Endothelial cell (in vitro differentiated cells): Measurements from ENCODE around the gene ARHGAP12. TPM values are rescaled to one million over a fixed set of nuclear protein-coding genes. Genes with fewer than 3 reads are reported as not detected.

ENCODE experiments used
- DNase-seq: peaks from one replicate; pipeline ENCODE4 v3.0.0; 2021; ENCODE audit warnings: low spot score
- H3K27ac Mint-ChIP-seq: one replicate; pipeline ENCODE4 v1.8.0; 2021; ENCODE audit warnings: mixed read lengths, inconsistent platforms; ENCODE audit not compliant: unreplicated experiment
- H3K27me3 Mint-ChIP-seq: one replicate; pipeline ENCODE4 v1.8.0; 2021; ENCODE audit warnings: mild to moderate bottlenecking, moderate library complexity, mixed read lengths, inconsistent platforms; ENCODE audit not compliant: unreplicated experiment
- H3K36me3 Mint-ChIP-seq: one replicate; pipeline ENCODE4 v1.8.0; 2021; ENCODE audit warnings: mild to moderate bottlenecking, low read depth, mixed read lengths, inconsistent platforms; ENCODE audit not compliant: unreplicated experiment
- H3K4me1 Mint-ChIP-seq: one replicate; pipeline ENCODE4 v1.8.0; 2021; ENCODE audit warnings: mild to moderate bottlenecking, mixed read lengths, inconsistent platforms; ENCODE audit not compliant: unreplicated experiment
- H3K4me3 Mint-ChIP-seq: one replicate; pipeline ENCODE4 v1.8.0; 2021; ENCODE audit warnings: mild to moderate bottlenecking, mixed read lengths, inconsistent platforms; ENCODE audit not compliant: unreplicated experiment
- H3K9me3 Mint-ChIP-seq: one replicate; pipeline ENCODE4 v1.8.0; 2021; ENCODE audit warnings: mixed read lengths, inconsistent platforms; ENCODE audit not compliant: unreplicated experiment
- CTCF ChIP-seq: fragments of 200-600 bp; sonication (generic); IDR thresholded peaks from one replicate; pipeline ENCODE4 v1.5.0; 2021; ENCODE audit warnings: antibody characterized with exemption; ENCODE audit not compliant: unreplicated experiment
- total RNA-seq: library from RNA; stranded (reverse); fragmentation: NEBNext Ultra II Directional; extraction: Animal tissue kit (Norgen Biotek cat#: 25700); gene quantifications from one replicate; pipeline ENCODE4 v1.2.1, GENCODE V29; 2021; ENCODE audit not compliant: unreplicated experiment

Gene ARHGAP12
- total RNA-seq, 1 donor from 2014 or later = 39.0 TPM

- Mint-ChIP-seq H3K4me3 (no peak overlapping the region), H3K27me3 (peaks cover 4% of the 10 kb centered on the region), H3K27ac (no peak overlapping the region), H3K4me1 (peaks cover 3% of the 10 kb centered on the region), H3K9me3 (no peaks in the 10 kb centered on the region), H3K36me3 (peaks cover 5% of the 10 kb centered on the region)
- DNase-seq = no peak
- no peak for TF ChIP-seq CTCF
Observed at GRCh38 chr10:31778627-31779026, 150.0 kb downstream of the ARHGAP12 start.

GRCh38 chr10:31776159-31776558, 152.5 kb downstream of the ARHGAP12 start:
- H3K27me3 Mint-ChIP-seq = peaks cover 6% of the 10 kb centered on the region
- no peak for DNase-seq
- H3K27ac Mint-ChIP-seq = no peak overlapping the region
- peaks cover 5% of the 10 kb centered on the region for H3K36me3 Mint-ChIP-seq
- H3K4me3 Mint-ChIP-seq = no peak overlapping the region
- H3K4me1 Mint-ChIP-seq = no peaks in the 10 kb centered on the region
- no peak for TF ChIP-seq CTCF
- H3K9me3 Mint-ChIP-seq = no peaks in the 10 kb centered on the region

GRCh38 chr10:31774928-31775650, 153.5 kb downstream of the ARHGAP12 start:
- Mint-ChIP-seq H3K36me3 (peaks cover 5% of the 10 kb centered on the region), H3K27me3 (peaks cover 6% of the 10 kb centered on the region), H3K4me3 (no peak overlapping the region), H3K9me3 (no peaks in the 10 kb centered on the region), H3K27ac (no peak overlapping the region), H3K4me1 (no peaks in the 10 kb centered on the region)
- TF ChIP-seq CTCF = no peak
- DNase-seq = no peak

- Mint-ChIP-seq H3K27me3 (peaks cover 6% of the 10 kb centered on the region), H3K9me3 (no peaks in the 10 kb centered on the region), H3K36me3 (peaks cover 5% of the 10 kb centered on the region), H3K4me3 (no peak overlapping the region), H3K4me1 (no peaks in the 10 kb centered on the region), H3K27ac (no peak overlapping the region)
- DNase-seq = no peak
- no peak for TF ChIP-seq CTCF
Observed at GRCh38 chr10:31774299-31774900, 154.2 kb downstream of the ARHGAP12 start.

GRCh38 chr10:31773749-31774298, 154.8 kb downstream of the ARHGAP12 start:
- no peak overlapping the region for H3K27ac Mint-ChIP-seq
- H3K9me3 Mint-ChIP-seq = no peaks in the 10 kb centered on the region
- no peak for TF ChIP-seq CTCF
- H3K36me3 Mint-ChIP-seq = peaks cover 5% of the 10 kb centered on the region
- no peak for DNase-seq
- no peaks in the 10 kb centered on the region for H3K4me1 Mint-ChIP-seq
- H3K4me3 Mint-ChIP-seq = no peak overlapping the region
- peaks cover 6% of the 10 kb centered on the region for H3K27me3 Mint-ChIP-seq
